Endothelial cell of umbilical vein (primary cell): ENCODE results near the gene OR5B2. TPM values are rescaled to one million over a fixed set of nuclear protein-coding genes. Genes with fewer than 3 reads are reported as not detected.

Source experiments
- BruUV-seq: library from RNA; stranded (reverse); fragments of 400-500 nt; replicated peaks from 2 replicates; lab custom pipeline; 2021; lab: Mats Ljungman, UMichigan
- CTCF ChIA-PET: fragments of 300-600, 350-600 bp; sonication (Branson Sonifier 250); formaldehyde crosslinking; loops from one replicate; lab custom pipeline; 2021; ENCODE audit warnings: antibody characterized with exemption, inconsistent platforms; lab: Charles Lee
- POLR2A ChIA-PET: fragments of 300-600, 350-600 bp; sonication (Branson Sonifier 250); formaldehyde crosslinking; loops from one replicate; lab custom pipeline; 2021; ENCODE audit warnings: antibody characterized with exemption, inconsistent platforms; lab: Charles Lee
- DNase-seq: peaks from one replicate; pipeline ENCODE4 v3.0.0-alpha.2; 2011; ENCODE audit warnings: low read depth, low spot score
- FAIRE-seq: peaks from 2 replicates; lab custom pipeline; 2011; peaks lifted over from hg19 to GRCh38; lab: Jason Lieb, UNC
- H2AFZ ChIP-seq: 2 replicates; pipeline ENCODE4 v1.6.0; 2012; ENCODE audit warnings: low read depth, low read length, control low read depth, inconsistent platforms
- H3K27ac ChIP-seq: 2 replicates; pipeline ENCODE4 v1.5.1; 2011; ENCODE audit warnings: low read depth, mild to moderate bottlenecking, control low read depth, low read length, moderate library complexity; ENCODE audit not compliant: insufficient read depth
- H3K27me3 ChIP-seq, 2 experiments: 2 replicates each; pipeline versions ENCODE4 v1.6.0 to v1.6.1; 2011; ENCODE audit warnings: low read length in 2 of 2, mixed read lengths in 1 of 2; ENCODE audit not compliant: control insufficient read depth in 2 of 2, insufficient read depth in 2 of 2
- H3K36me3 ChIP-seq, 2 experiments: 2 replicates in 1 of 2; 3 replicates in 1 of 2; pipeline ENCODE4 v1.5.1; 2011; ENCODE audit warnings: low read length in 2 of 2, mild to moderate bottlenecking in 1 of 2, moderate library complexity in 1 of 2; ENCODE audit not compliant: control insufficient read depth in 2 of 2, insufficient read depth in 2 of 2; ENCODE audit errors: extremely low read depth in 1 of 2
- H3K4me1 ChIP-seq: 3 replicates; pipeline ENCODE4 v1.5.1; 2011; ENCODE audit warnings: mild to moderate bottlenecking, low read length; ENCODE audit not compliant: control insufficient read depth, insufficient read depth; ENCODE audit errors: extremely low read depth
- H3K4me2 ChIP-seq: 2 replicates; pipeline ENCODE4 v1.6.1; 2011; ENCODE audit warnings: low read length, control low read depth, mixed read lengths; ENCODE audit not compliant: insufficient read depth
- H3K4me3 ChIP-seq, 3 experiments: fragments of 200-600 bp in 1 of 3; sonication (generic), shearing (Covaris generic) in 1 of 3; replicated peaks in 1 of 3; 2 replicates each; pipeline ENCODE4 v1.5.1; 2011 to 2016; ENCODE audit warnings: control low read depth in 3 of 3, low read length in 3 of 3, mild to moderate bottlenecking in 2 of 3, inconsistent platforms in 1 of 3, low read depth in 1 of 3, moderate library complexity in 1 of 3; ENCODE audit not compliant: insufficient read depth in 1 of 3
- H3K79me2 ChIP-seq: 2 replicates; pipeline ENCODE4 v1.6.0; 2012; ENCODE audit warnings: low read length, inconsistent platforms; ENCODE audit not compliant: control insufficient read depth, insufficient read depth
- H3K9ac ChIP-seq: replicated peaks from 2 replicates; pipeline ENCODE3; 2011; ENCODE audit warnings: low read length, control low read depth; ENCODE audit not compliant: insufficient read depth; ENCODE audit errors: extremely low read depth
- H3K9me1 ChIP-seq: replicated peaks from 3 replicates; pipeline ENCODE4 v1.6.0; 2011; ENCODE audit warnings: mild to moderate bottlenecking, low read length; ENCODE audit not compliant: control insufficient read depth, insufficient read depth; ENCODE audit errors: extremely low read depth
- H3K9me3 ChIP-seq: replicated peaks from 2 replicates; pipeline ENCODE4 v1.5.1; 2012; ENCODE audit warnings: low read length, inconsistent platforms; ENCODE audit not compliant: control insufficient read depth, insufficient read depth
- H4K20me1 ChIP-seq: replicated peaks from 2 replicates; pipeline ENCODE3; 2011; ENCODE audit warnings: mild to moderate bottlenecking, low read length; ENCODE audit not compliant: control insufficient read depth, insufficient read depth; ENCODE audit errors: extremely low read depth
- CTCF ChIP-seq, 2 donors: IDR thresholded peaks; 1 replicate in 1 of 2; 2 replicates in 1 of 2; pipeline ENCODE4 v1.5.1; 2011; ENCODE audit warnings: low read length in 2 of 2, mild to moderate bottlenecking in 2 of 2, moderate library complexity in 2 of 2, control low read depth in 1 of 2, inconsistent platforms in 1 of 2, low read depth in 1 of 2; ENCODE audit not compliant: insufficient read depth in 1 of 2; ENCODE audit errors: extremely low read depth in 1 of 2
- EZH2 ChIP-seq: IDR thresholded peaks from 2 replicates; pipeline ENCODE4 v1.6.1; 2012; ENCODE audit warnings: borderline replicate concordance, low read depth, mild to moderate bottlenecking, moderate library complexity, low read length, inconsistent platforms; ENCODE audit not compliant: severe bottlenecking
- FOS ChIP-seq: IDR thresholded peaks from 2 replicates; pipeline ENCODE4 v1.6.1; 2011; ENCODE audit warnings: mild to moderate bottlenecking, low read length, moderate library complexity, borderline replicate concordance; ENCODE audit not compliant: insufficient read depth
- GATA2 ChIP-seq: IDR thresholded peaks from 2 replicates; pipeline ENCODE4 v1.7.0; 2011; ENCODE audit warnings: low read depth, mild to moderate bottlenecking, moderate library complexity, mixed read lengths, low read length; ENCODE audit not compliant: insufficient read length, insufficient read depth
- JUN ChIP-seq: IDR thresholded peaks from 2 replicates; pipeline ENCODE4 v1.6.1; 2011; ENCODE audit warnings: borderline replicate concordance, low read depth; ENCODE audit not compliant: insufficient read length, insufficient read depth
- MAX ChIP-seq: IDR thresholded peaks from 2 replicates; pipeline ENCODE4 v1.6.1; 2011; ENCODE audit not compliant: insufficient read depth, insufficient read length
- MYC ChIP-seq: IDR thresholded peaks from one replicate; pipeline ENCODE4 v1.6.1; 2011; ENCODE audit warnings: mild to moderate bottlenecking, low read depth, low read length
- POLR2A ChIP-seq: IDR thresholded peaks from 2 replicates; pipeline ENCODE4 v1.6.1; 2012; ENCODE audit warnings: low read depth, mild to moderate bottlenecking, control low read depth, low read length
- POLR2AphosphoS5 ChIP-seq: IDR thresholded peaks from 2 replicates; pipeline ENCODE4 v1.6.1; 2012; ENCODE audit warnings: low read depth, mild to moderate bottlenecking, control low read depth, low read length, moderate library complexity; ENCODE audit not compliant: insufficient read depth
- dilution Hi-C: fragments of 300-500 bp; cut with MboI; formaldehyde crosslinking; loops from one replicate; pipeline ENCODE4 v1.15.0; 2019; ENCODE audit warnings: low sequenced_read_pairs; ENCODE audit not compliant: extremely low pct_ligation_motif_present
- intact Hi-C: fragments of 100-400 bp; cut with micrococcal nuclease; formaldehyde crosslinking; loops from one replicate; pipeline ENCODE4 v1.10.0; 2022
- polyA plus RNA-seq, 4 experiments: library from polyadenylated mRNA; depleted of rRNA in 3 of 4; stranded (reverse) in 3 of 4; unstranded in 1 of 4; fragments of >200 nt; gene quantifications; 2 replicates each; pipeline versions ENCODE4 v1.2.1 to v1.2.3, GENCODE V29; 2011 to 2012; ENCODE audit warnings: missing spikeins in 1 of 4
- total RNA-seq: library from RNA; stranded (reverse); gene quantifications from 2 replicates; pipeline ENCODE4 v1.2.3, GENCODE V29; 2021

Gene OR5B2
- total and polyA plus RNA-seq, 2 donors (not counting 3 experiments of a cell fraction or from before 2014, with no cell fraction given), result not detected

- intact Hi-C loops, result no loop called here
- Histone ChIP-seq H3K4me1 (no peaks in the 10 kb centered on the region), H3K4me2 (no peak overlapping the region), H2AFZ (no peak overlapping the region), H3K27me3 (no peaks in the 10 kb centered on the region), H3K27ac (no peak overlapping the region), H3K9me1 (no peaks in the 10 kb centered on the region), H3K9me3 (no peaks in the 10 kb centered on the region), H3K9ac (no peak overlapping the region), H3K36me3 (no peaks in the 10 kb centered on the region), H3K79me2 (no peaks in the 10 kb centered on the region), H4K20me1 (no peaks in the 10 kb centered on the region), H3K4me3 (no peak overlapping the region)
- DNase-seq (no peak), FAIRE-seq (no peak)
- no TSS peak for BruUV-seq
- ChIA-PET POLR2A (no interaction called here), CTCF (no interaction called here)
- dilution Hi-C loops, result no loop called here
- no peak for TF ChIP-seq EZH2
- TF ChIP-seq CTCF (IDR thresholded peaks at IDR 0.05; ENCODE audit: extremely low read depth in 1 of 2, insufficient read depth in 1 of 2, low read depth in 1 of 2, low read length in 2 of 2), result no peak
- no peak for TF ChIP-seq GATA2
- TF ChIP-seq MYC, result no peak
- TF ChIP-seq FOS, result no peak
- TF ChIP-seq JUN, result no peak
- no peak for TF ChIP-seq MAX
- no peak for TF ChIP-seq POLR2A
- no peak for TF ChIP-seq POLR2AphosphoS5
These were observed 10.6 kb upstream of the OR5B2 start for GRCh38 chr11:58438486-58438885.
